ENCODE measurements around the gene MBL2. TPM values are rescaled to one million over a fixed set of nuclear protein-coding genes. Genes with fewer than 3 reads are reported as not detected.

The MBL2 gene
- total and polyA plus RNA-seq, 2 donors (not counting 1 experiment from before 2014, with no cell fraction given) = not detected

GRCh38 chr10:52750629-52751028 is 22.0 kb downstream of the MBL2 start:
- Mint-ChIP-seq H3K9me3 (ENCODE audit: insufficient read depth) (no peaks in the 10 kb centered on the region), H3K27ac (no peak overlapping the region), H3K4me3 (no peak overlapping the region), H3K27me3 (no peaks in the 10 kb centered on the region), H3K4me1 (no peaks in the 10 kb centered on the region)
- H3K27ac ChIP-seq (ENCODE audit: low read length in 2 of 2) = no peak overlapping the region
- no peaks in the 10 kb centered on the region for H3K9me3 ChIP-seq (ENCODE audit: control extremely low read depth in 1 of 3, control insufficient read depth in 2 of 3, insufficient read depth in 1 of 3, low read length in 2 of 3)
- no peaks in the 10 kb centered on the region for H3K4me1 ChIP-seq (ENCODE audit: control insufficient read depth in 2 of 2, insufficient read depth in 2 of 2, low read length in 2 of 2)
- DNase-seq (no peak), ATAC-seq (ENCODE audit: low read depth) (no peak)
- intact Hi-C loops (cut with micrococcal nuclease) = no loop called here
- no peak overlapping the region for H3K4me3 ChIP-seq (ENCODE audit: control extremely low read depth in 1 of 5, extremely low read depth in 1 of 5, insufficient read depth in 1 of 5, low read depth in 2 of 5, low read length in 4 of 5)
- no peaks in the 10 kb centered on the region for H3K79me2 ChIP-seq (ENCODE audit: control insufficient read depth, insufficient read depth, low read length)
- CTCF ChIA-PET = interaction anchor here (1.8 kb wide), 1 partner anchor 10 kb away, joined by 8 read pairs; no protein-coding TSS in a partner anchor
- H2AFZ ChIP-seq (ENCODE audit: insufficient read depth, low read depth, low read length, poor library complexity, severe bottlenecking) = no peak overlapping the region
- no peaks in the 10 kb centered on the region for H3K36me3 ChIP-seq (replicated peaks in 1 of 2; ENCODE audit: control extremely low read depth in 1 of 2, control insufficient read depth in 1 of 2, extremely low read depth in 1 of 2, insufficient read depth in 2 of 2, low read length in 1 of 2)
- TF ChIP-seq EZH2 (IDR thresholded peaks at IDR 0.05; ENCODE audit: borderline replicate concordance, insufficient read depth, low read depth, low read length, poor library complexity, severe bottlenecking) = no peak
- TF ChIP-seq, protein P1, sequence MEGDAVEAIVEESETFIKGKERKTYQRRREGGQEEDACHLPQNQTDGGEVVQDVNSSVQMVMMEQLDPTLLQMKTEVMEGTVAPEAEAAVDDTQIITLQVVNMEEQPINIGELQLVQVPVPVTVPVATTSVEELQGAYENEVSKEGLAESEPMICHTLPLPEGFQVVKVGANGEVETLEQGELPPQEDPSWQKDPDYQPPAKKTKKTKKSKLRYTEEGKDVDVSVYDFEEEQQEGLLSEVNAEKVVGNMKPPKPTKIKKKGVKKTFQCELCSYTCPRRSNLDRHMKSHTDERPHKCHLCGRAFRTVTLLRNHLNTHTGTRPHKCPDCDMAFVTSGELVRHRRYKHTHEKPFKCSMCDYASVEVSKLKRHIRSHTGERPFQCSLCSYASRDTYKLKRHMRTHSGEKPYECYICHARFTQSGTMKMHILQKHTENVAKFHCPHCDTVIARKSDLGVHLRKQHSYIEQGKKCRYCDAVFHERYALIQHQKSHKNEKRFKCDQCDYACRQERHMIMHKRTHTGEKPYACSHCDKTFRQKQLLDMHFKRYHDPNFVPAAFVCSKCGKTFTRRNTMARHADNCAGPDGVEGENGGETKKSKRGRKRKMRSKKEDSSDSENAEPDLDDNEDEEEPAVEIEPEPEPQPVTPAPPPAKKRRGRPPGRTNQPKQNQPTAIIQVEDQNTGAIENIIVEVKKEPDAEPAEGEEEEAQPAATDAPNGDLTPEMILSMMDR (IDR thresholded peaks at IDR 0.05) = no peak
- POLR2A ChIA-PET = no interaction called here
- WGBS (ENCODE audit: insufficient coverage) = 67% methylated on average over 1 of the region's 1 CpG
- no peak overlapping the region for H3K4me2 ChIP-seq (replicated peaks; ENCODE audit: low read depth, low read length, poor library complexity, severe bottlenecking)
- no peaks in the 10 kb centered on the region for H3K27me3 ChIP-seq (replicated peaks in 1 of 4; ENCODE audit: control extremely low read depth in 1 of 4, control insufficient read depth in 3 of 4, insufficient read depth in 4 of 4, low read length in 3 of 4)
- no peak overlapping the region for H3K9ac ChIP-seq (ENCODE audit: low read length)
- no peaks in the 10 kb centered on the region for H4K20me1 ChIP-seq (ENCODE audit: control insufficient read depth, insufficient read depth, low read length, poor library complexity, severe bottlenecking)

DNA sequence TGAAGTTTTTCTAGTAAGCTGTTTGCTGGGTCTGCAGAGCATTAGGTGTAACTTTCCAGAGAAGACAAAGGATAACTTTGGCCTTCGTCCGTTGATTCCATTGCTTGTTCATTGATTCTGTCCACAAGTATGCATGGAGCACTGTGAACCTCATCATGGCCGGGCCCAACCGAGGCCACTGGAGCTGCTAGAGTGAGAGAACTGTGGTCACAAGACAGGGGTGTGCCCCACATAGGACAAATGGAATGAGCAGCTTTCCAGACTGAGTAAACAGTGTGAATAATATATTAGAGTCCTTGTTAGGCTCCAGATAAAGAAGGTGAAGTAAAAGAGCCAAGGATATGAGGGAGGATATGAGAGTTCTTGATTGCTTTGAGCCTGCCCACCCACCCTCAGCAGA is 24.9 kb downstream of the MBL2 start:
- Mint-ChIP-seq H3K4me3 (no peak overlapping the region), H3K27me3 (no peaks in the 10 kb centered on the region), H3K9me3 (ENCODE audit: insufficient read depth) (no peaks in the 10 kb centered on the region), H3K27ac (no peak overlapping the region), H3K4me1 (no peaks in the 10 kb centered on the region)
- H3K79me2 ChIP-seq (ENCODE audit: control insufficient read depth, insufficient read depth, low read length) = no peaks in the 10 kb centered on the region
- no peaks in the 10 kb centered on the region for H4K20me1 ChIP-seq (ENCODE audit: control insufficient read depth, insufficient read depth, low read length, poor library complexity, severe bottlenecking)
- WGBS (ENCODE audit: insufficient coverage) = 92% methylated on average over 4 of the region's 4 CpGs
- H3K36me3 ChIP-seq (replicated peaks in 1 of 2; ENCODE audit: control extremely low read depth in 1 of 2, control insufficient read depth in 1 of 2, extremely low read depth in 1 of 2, insufficient read depth in 2 of 2, low read length in 1 of 2) = no peaks in the 10 kb centered on the region
- H3K27me3 ChIP-seq (replicated peaks in 1 of 4; ENCODE audit: control extremely low read depth in 1 of 4, control insufficient read depth in 3 of 4, insufficient read depth in 4 of 4, low read length in 3 of 4) = no peaks in the 10 kb centered on the region
- ChIA-PET CTCF (no interaction called here), POLR2A (no interaction called here)
- ATAC-seq (ENCODE audit: low read depth) (no peak), DNase-seq (no peak)
- TF ChIP-seq EZH2 (IDR thresholded peaks at IDR 0.05; ENCODE audit: borderline replicate concordance, insufficient read depth, low read depth, low read length, poor library complexity, severe bottlenecking) = no peak
- TF ChIP-seq, protein P1 (IDR thresholded peaks at IDR 0.05) = no peak
- H3K27ac ChIP-seq (ENCODE audit: low read length in 2 of 2) = no peak overlapping the region
- no peak overlapping the region for H2AFZ ChIP-seq (ENCODE audit: insufficient read depth, low read depth, low read length, poor library complexity, severe bottlenecking)
- intact Hi-C loops (cut with micrococcal nuclease) = no loop called here
- no peaks in the 10 kb centered on the region for H3K9me3 ChIP-seq (ENCODE audit: control extremely low read depth in 1 of 3, control insufficient read depth in 2 of 3, insufficient read depth in 1 of 3, low read length in 2 of 3)
- no peak overlapping the region for H3K4me3 ChIP-seq (ENCODE audit: control extremely low read depth in 1 of 5, extremely low read depth in 1 of 5, insufficient read depth in 1 of 5, low read depth in 2 of 5, low read length in 4 of 5)
- H3K9ac ChIP-seq (ENCODE audit: low read length) = no peak overlapping the region
- H3K4me2 ChIP-seq (replicated peaks; ENCODE audit: low read depth, low read length, poor library complexity, severe bottlenecking) = no peak overlapping the region
- no peaks in the 10 kb centered on the region for H3K4me1 ChIP-seq (ENCODE audit: control insufficient read depth in 2 of 2, insufficient read depth in 2 of 2, low read length in 2 of 2)

All from B cell (primary cell).